Stromal cell of bone marrow (primary cell): ENCODE data around the gene ART3.
A peak's percentile ranks its signal among the peaks of the same experiment; 100 is the strongest.

Experiments used
- DNase-seq: peaks from one replicate; pipeline ENCODE4 v3.0.0-alpha.2; 2012; ENCODE audit warnings: low read depth

The ART3 gene

GRCh38 chr4:76072760-76073159 is 1.7 kb upstream of the ART3 start:
- DNase-seq, result no peak

GRCh38 chr4:76074993-76075600 is 588 bp downstream of the ART3 start:
- no peak for DNase-seq

GRCh38 chr4:76078033-76078613 is 3.6 kb downstream of the ART3 start:
- DNase-seq, result no peak

DNA sequence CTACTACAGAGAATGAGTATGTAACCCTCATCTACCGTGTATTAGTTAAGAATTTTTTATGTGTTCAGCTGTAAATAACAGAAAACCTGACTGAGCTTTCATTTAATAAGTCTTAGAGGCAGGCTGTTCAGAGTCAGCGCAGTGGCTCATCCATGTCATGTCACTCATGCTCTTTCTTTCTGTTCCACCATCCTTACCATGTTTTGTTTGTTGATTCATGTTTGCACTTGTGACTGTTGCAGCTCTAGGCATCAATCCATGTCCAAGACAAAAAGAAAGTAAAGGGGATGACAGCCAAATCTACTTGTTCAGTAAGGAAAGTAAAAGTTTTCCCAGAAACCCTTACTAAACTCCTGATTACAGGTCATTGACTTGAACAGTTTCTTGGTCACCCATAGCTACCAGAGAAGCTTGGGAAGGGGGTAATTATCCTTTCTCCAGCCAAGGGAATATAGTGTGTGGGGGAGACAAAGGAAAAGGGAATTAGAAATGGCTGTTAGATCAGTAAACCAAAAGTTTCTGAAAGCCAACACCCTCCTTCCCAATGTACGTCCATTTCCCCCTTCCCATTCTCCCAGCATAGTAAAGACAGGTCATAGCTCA is 9.0 kb downstream of the ART3 start:
- no peak for DNase-seq

DNA sequence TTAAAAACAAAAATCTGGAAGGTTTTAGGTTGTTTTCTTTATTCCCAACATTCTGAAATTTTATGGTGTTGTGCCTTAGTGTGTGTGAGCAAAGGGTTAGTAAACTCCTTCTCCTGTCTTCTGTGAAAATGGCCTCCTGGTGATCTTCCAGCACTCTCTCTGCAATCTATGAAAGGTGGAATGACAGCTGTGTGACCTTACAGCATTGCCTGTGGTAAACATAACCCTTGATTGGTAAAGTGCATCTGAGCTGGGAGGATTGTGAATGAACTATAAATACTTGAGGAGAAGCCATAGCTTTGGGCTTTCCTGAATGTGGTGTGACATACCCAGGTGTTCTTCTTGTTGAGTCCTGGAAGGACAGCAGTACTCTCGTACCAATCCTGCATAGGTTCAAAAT is 10.0 kb downstream of the ART3 start:
- no peak for DNase-seq

GRCh38 chr4:76087007-76087769 is 12.7 kb downstream of the ART3 start:
- peak; percentile 42 for DNase-seq

GRCh38 chr4:76088719-76089118 is 14.2 kb downstream of the ART3 start:
- no peak for DNase-seq

DNA sequence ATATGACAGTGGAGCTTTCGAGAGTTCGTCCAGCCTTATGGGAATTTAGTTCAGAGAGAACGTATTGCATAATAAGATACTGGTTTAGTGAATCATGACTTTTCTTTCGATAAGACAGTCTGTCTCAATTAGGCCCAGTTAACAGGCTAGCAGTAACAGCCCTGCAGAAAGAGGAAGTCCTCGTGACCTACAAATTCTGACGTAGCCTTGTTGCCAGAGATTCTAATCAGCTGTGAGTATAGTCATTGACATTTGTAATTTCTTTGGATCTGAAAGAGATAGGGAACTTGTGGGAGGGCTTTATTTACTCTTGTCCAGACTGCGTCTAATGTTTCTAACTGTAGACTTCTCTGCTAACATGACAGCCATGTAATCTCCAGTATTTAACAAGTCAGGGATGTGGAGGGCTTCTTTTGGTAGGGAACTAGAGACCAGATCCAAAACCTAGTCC is 15.8 kb downstream of the ART3 start:
- peak; percentile 33 for DNase-seq

DNA sequence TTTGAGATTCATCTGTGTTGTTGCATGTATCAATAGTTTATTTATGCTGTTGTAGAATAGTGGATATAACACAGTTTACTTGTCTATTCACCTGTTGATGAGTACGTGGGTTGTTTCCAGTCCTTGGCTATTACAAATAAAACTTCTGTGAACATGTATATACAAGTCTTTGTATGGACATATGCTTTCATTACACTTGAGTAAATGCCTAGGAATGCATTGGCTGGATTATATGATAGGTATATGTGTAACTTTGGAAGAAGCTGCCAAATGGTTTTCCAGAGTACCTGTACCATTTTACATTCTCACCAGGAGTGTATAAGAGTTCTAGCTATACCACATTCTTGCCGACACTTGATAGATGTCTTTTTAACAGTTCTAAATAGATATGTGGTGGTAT is 16.5 kb downstream of the ART3 start:
- no peak for DNase-seq

DNA sequence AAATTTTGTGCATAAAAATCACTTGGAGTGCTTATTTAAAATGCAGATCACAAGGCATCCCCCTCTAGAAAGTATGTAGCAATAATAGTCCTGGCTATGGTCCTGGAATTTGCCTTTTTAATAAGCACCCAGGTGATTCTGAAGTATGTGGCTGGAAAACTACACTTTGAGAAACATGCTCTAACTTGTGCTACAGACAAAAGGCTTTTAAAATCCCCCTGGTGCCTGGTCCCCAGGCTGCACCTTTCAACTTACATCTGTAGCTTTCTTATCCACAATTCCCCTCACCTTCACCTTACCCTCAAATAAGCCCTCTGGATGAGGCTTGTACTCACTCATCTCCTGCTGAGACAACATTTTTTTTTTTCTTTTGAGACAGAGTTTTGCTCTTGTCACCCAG is 21.1 kb downstream of the ART3 start:
- DNase-seq, result no peak

- DNase-seq, result no peak
Measured at GRCh38 chr4:76096076-76096475, 21.6 kb downstream of the ART3 start.

- no peak for DNase-seq
Measured at GRCh38 chr4:76105652-76106051, 31.1 kb downstream of the ART3 start.

GRCh38 chr4:76106442-76106841 is 31.9 kb downstream of the ART3 start:
- no peak for DNase-seq

- DNase-seq, result peak; percentile 13
Measured at GRCh38 chr4:76108467-76109181, 34.1 kb downstream of the ART3 start.

DNA sequence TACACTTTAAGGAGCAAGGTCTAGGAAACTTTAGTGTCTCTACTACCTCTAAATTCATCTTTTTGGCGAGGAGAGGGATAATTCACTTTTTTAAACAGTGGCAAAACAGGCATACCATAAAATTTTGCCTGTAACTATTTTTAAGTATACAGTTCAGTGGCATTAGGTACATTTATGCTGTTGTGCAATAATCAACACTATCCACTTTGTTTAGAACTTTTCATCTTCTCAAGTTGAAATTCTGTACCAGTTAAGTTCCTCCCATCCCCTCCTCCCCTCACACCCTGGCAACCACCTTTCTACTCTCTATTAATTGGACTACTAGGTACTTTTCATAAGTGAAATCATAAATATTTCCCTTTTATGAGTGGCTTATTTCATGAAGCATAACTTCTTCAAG is 42.3 kb downstream of the ART3 start:
- DNase-seq, result no peak

GRCh38 chr4:76117536-76117935 is 43.0 kb downstream of the ART3 start:
- DNase-seq, result no peak

DNA sequence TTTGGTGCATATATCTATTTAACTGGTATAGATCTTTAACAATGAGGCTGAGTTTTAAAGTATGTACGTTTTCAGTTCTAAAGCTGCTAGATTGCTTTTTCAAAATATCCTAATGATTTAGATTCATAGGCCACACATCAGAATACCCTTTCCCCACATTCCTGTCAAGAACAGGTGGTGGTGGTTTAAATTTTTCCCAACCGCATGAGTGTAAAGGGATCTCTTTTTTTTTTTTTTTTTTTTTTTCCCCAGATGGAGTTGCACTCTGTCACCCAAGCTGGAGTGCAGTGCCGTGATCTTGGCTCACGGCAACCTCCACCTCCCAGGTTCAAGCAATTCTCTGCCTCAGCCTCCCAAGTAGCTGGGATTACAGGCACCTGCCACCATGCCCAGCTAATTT is 45.7 kb downstream of the ART3 start:
- no peak for DNase-seq

- no peak for DNase-seq
Measured at GRCh38 chr4:76125816-76126215, 51.3 kb downstream of the ART3 start.

DNA sequence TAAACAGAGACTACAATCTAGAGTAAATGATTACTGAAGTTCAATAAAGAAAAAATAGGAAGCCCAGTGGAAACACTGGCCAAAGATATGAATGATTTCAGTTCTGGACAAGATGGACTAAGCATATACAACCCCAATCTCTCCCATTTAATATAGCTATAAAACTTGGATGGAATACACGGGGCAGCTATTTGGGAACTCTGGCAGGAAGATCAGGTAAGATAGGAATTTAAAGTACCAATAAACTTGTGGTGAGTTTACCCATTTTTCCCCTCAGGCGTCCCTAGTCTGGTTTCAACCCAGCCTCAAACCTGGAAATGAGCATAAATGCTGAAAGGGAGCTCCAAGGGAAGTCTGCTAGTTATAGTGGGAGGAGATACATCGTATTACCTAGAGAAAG is 53.2 kb downstream of the ART3 start:
- no peak for DNase-seq

- no peak for DNase-seq
Measured at GRCh38 chr4:76141241-76141640, 66.7 kb downstream of the ART3 start.

DNA sequence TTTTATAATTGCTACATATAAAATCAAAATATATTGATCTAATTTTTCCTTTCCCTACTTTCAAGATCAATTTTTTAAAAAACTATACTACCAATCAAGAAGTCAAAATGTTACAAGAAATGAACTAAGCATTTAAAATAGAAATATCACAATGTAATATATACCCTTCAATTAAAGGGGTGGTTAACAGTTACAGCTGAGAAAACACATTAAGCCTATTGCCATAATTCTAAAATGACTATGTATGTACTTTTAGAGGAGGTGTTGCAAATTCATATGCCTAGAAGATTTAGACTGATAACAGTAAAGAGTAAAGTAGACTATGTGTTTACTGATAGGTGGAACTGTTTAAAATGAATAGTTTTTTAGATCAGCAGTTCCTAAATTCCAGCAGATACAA is 70.0 kb downstream of the ART3 start:
- no peak for DNase-seq

DNA sequence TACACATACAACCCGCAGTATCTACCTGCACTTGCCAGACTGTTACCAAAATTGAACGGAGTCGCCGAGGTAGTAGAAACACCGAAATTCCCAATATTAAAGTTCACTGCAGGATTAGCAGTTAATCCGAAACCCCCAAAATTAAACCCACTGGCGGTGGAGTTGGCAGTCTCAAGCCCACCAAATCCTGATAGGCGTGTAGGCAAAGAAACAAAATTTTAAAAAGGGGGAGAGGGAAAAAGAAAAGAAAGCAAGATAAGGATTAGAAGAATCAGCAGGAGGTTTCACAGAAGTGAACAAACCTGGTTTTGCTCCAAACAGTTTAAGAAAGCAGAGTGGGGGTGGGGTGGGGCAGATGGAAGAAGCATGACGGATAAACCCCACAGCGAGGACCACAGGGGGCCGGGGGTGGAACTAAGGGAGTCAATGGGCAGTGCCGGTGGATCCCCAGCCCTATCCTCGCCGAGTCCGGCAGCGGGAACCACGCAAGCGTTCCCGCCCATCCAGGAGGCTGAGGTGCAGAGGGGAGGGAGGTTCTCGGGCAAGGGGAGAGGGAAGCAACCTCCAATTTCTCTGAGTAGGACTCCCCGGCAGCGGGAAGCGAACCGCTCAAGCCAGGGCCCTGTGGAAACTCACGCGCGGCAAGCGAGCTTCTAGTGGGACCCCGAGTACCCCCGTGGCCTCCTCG is 73.1 kb downstream of the ART3 start:
- DNase-seq, result peak; percentile 59
